ENCODE measurements around the gene ZSWIM8.
A peak's percentile ranks its signal among the peaks of the same experiment; 100 is the strongest.
"Not testable (repeated sequence)": the region's sequence is repeated elsewhere in the genome, so short reads cannot be mapped to it uniquely, and the experiment has no call there.

ZSWIM8 gene, protein sequence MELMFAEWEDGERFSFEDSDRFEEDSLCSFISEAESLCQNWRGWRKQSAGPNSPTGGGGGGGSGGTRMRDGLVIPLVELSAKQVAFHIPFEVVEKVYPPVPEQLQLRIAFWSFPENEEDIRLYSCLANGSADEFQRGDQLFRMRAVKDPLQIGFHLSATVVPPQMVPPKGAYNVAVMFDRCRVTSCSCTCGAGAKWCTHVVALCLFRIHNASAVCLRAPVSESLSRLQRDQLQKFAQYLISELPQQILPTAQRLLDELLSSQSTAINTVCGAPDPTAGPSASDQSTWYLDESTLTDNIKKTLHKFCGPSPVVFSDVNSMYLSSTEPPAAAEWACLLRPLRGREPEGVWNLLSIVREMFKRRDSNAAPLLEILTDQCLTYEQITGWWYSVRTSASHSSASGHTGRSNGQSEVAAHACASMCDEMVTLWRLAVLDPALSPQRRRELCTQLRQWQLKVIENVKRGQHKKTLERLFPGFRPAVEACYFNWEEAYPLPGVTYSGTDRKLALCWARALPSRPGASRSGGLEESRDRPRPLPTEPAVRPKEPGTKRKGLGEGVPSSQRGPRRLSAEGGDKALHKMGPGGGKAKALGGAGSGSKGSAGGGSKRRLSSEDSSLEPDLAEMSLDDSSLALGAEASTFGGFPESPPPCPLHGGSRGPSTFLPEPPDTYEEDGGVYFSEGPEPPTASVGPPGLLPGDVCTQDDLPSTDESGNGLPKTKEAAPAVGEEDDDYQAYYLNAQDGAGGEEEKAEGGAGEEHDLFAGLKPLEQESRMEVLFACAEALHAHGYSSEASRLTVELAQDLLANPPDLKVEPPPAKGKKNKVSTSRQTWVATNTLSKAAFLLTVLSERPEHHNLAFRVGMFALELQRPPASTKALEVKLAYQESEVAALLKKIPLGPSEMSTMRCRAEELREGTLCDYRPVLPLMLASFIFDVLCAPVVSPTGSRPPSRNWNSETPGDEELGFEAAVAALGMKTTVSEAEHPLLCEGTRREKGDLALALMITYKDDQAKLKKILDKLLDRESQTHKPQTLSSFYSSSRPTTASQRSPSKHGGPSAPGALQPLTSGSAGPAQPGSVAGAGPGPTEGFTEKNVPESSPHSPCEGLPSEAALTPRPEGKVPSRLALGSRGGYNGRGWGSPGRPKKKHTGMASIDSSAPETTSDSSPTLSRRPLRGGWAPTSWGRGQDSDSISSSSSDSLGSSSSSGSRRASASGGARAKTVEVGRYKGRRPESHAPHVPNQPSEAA (N-terminal part only)

GRCh38 chr10:73785211-73785720 lies at the start of gene ZSWIM8:
ZSWIM8 (plus strand) TSS chr10:73785606; CDS start chr10:73785879, 273 bp downstream.
- peak; percentile 67 to 77 for DNase-seq

DNA sequence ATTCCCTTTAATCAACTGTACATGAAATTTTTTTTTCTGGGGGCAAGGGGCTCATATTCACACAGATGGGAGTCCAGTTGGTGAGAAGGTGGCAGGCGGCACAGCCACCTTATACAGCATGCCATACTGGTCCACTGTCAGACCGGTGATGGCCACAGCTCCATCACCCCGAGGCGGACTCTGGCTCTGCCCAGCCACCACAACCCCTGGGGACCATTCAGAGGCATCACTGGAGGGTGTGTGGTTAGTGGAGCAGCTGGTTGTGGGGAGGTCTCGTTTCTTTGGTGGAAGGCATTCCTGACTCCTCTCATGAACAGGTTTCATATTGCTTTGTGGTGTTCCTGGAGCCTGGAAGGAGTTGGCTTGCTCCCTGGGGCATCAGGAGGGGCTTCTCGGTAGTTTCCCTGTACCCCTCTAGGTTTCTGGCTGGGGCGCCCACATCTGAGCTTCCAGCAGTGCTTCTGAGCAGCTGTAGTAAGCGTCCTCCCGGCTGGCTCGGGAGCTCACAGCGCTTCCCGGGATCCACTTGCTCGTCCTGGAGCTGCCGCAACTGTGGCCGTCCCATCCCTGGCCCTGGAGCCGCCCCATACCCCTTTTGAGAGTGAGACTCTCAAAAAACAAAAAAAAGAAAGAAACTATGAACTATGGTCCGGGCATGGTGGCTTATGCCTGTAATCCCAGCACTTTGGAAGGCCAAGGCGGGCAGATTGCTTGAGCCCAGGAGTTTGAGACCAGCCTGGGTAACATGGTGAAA lies 44.7 kb upstream of the ZSWIM8 start:
- not testable (repeated sequence) for DNase-seq

GRCh38 chr10:73742454-73742734 lies 43.0 kb upstream of the ZSWIM8 start:
- no peak for DNase-seq

GRCh38 chr10:73743327-73743904 lies 42.0 kb upstream of the ZSWIM8 start:
- DNase-seq, result no peak

DNA sequence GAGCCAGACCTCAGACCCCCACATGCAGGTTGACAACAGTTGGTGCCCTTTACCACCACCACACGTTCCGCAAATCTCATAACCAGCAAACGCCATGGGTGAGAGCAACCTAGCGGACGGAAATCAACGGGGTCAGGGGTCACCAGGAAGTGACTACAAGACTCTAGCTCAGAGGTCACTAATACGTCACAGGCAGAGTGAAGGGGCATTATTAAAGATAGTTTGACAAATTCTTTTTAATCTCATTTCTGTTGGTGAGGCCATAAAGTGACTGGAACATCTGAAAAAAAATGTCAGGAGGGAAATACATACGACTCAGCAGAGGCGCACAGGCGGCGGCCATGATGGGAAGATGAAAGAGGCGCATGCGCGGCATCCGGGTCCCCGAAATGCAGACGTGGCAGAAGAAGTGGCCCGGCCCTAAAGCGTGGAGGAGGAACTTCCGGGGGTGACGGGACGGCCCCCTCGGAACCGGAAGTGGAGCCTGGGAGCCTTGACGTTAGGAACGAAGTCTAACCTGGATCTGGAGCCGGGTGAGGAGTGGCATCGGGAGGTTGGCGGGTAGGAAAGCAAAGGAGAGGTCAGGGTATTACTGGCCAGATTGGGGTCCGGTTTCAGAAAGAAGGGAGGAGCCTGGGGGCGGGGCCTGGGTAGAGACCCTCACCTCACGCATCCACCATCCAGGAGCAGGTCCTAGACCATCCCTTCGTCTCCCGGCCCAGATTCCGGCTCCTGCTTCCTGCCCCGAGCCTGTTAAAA lies 41.3 kb upstream of the ZSWIM8 start, which contains the start of gene SEC24C:
TSS of gene SEC24C (plus strand) at position 468 of the 759 bp plus-strand sequence. CDS start 2,461 bp downstream, outside the sequence.
- peak; percentile 76 to 82 for DNase-seq

GRCh38 chr10:73744664-73744975 lies 40.8 kb upstream of the ZSWIM8 start:
- peak in 1 of 2 experiments; percentile 11 for DNase-seq

DNA sequence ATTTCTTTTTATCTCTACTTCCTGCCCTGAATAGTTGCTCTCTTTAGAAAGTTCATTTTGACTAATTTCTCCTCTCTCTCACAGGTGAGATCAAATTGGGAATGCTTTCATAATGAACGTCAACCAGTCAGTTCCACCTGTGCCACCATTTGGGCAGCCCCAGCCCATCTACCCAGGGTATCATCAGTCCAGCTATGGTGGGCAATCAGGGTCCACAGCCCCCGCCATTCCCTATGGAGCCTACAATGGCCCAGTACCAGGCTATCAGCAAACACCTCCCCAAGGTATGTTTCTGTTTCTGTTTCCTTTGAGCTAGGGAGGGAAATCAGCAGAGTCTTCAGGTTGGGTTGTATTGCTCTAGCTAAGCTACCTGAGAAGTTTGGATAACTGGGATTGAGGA lies 38.7 kb upstream of the ZSWIM8 start:
- DNase-seq, result no peak

DNA sequence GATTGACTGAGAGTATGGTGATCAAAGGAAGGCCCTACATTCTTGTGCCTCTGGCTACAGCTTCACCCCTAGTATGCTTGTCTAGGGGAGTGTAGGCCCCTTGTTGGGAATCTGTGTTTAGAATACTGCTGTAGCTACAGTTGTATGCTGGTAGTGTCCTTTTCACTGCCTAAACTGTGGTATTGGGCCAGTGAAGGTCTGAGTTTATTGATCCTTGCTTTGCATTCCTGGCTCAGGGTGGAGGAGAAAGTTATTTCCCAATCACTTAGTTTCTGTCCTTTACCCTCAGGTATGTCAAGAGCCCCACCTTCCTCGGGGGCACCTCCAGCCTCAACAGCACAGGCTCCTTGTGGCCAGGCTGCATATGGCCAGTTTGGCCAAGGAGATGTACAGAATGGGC lies 34.6 kb upstream of the ZSWIM8 start:
- DNase-seq, result no peak

DNA sequence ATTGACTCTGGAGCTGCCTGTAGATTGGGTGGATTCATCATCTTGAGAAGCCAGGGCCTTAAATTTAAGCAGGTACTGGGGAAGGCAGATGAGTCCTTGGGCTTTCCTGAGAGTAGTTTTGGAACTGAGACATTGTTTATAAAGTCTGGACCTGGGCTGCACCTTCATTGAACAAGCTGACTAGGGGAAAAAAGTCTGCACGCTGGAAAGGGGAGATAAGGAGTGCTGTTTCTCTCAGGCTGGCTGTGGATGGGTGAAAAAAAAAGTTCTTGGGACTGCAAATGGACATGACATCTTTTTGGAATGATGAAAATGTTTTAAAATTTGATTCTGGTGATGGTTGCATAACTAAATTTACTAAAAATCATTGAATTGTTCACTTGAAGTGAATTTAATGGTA lies 29.2 kb upstream of the ZSWIM8 start:
- no peak for DNase-seq

- no peak for DNase-seq
Observed at GRCh38 chr10:73758704-73759511, 26.5 kb upstream of the ZSWIM8 start.

- DNase-seq, result no peak
Observed at GRCh38 chr10:73759512-73760115, 25.8 kb upstream of the ZSWIM8 start.

GRCh38 chr10:73761781-73762180 lies 23.6 kb upstream of the ZSWIM8 start:
- no peak for DNase-seq

DNA sequence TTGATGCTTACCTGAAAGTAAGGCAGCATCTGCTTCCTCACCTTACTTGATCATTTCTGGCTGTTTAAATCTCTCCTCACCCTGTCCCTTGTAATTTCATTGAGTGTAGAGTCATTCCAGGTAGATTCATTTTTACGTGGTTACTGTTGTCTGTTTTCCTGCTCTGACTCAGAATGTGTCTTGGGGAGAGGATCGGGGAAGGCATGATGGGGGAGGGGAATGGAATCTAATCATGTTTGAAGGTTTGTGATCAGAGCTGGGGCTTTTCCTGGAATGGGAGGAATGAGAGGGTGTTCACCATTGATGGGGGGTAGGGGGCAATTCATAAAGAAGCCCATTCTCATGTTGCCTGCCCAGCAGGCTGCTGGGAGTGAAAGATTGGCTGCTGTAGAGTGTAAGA lies 22.5 kb upstream of the ZSWIM8 start:
- no peak for DNase-seq

GRCh38 chr10:73763343-73763742 lies 22.1 kb upstream of the ZSWIM8 start:
- DNase-seq, result no peak

DNA sequence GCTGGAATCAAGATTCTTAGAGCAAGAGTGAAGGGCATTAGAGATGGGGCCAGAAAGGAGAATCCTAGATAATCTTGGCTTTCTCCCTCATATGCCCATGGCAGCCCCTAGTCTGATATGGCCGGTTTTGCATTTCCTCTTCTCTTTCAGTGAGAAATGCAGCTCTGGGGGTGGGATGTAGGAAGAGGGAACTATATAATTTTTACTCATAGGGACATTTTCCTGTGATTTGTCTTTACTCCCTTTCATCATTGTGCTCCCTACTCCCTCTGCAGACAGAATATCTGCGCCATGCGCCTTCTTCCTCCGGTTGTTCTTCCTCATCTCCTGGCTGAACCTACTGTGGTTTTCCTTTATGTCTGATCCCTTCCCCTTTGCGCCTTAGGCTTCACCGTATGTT lies 20.3 kb upstream of the ZSWIM8 start:
- DNase-seq, result no peak

DNA sequence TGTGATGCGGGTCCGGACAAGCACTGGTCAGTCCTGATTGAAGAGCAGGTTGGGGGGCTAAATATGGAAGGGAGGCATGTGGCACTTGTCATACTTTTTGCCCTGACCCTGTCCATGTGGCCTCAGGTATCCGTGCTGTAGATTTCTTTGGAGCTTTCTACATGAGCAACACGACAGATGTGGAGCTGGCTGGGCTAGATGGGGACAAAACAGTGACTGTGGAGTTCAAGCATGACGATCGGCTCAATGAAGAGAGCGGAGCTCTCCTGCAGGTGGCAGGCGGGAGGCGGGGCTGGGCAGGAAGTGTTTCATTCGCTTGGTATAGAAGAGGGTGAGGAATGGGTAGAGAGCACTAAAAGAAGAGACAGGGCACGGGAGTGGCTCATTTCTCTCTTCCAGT lies 16.5 kb upstream of the ZSWIM8 start:
- DNase-seq, result no peak

GRCh38 chr10:73769396-73769795 lies 16.0 kb upstream of the ZSWIM8 start:
- DNase-seq, result no peak

GRCh38 chr10:73771722-73772280 lies 13.6 kb upstream of the ZSWIM8 start:
- peak; percentile 4 to 46 for DNase-seq

Data from NCI-H524 (cell line).